GM19372 (cell line): ENCODE measurements around the gene MTREX.

ENCODE experiments used
- ATAC-seq: cut with Tn5 transposase; IDR thresholded peaks from one replicate; pipeline ENCODE4 v1.9.1; 2021; ENCODE audit warnings: mild to moderate bottlenecking, low read depth, moderate library complexity; ENCODE audit not compliant: unreplicated experiment

The MTREX gene

DNA sequence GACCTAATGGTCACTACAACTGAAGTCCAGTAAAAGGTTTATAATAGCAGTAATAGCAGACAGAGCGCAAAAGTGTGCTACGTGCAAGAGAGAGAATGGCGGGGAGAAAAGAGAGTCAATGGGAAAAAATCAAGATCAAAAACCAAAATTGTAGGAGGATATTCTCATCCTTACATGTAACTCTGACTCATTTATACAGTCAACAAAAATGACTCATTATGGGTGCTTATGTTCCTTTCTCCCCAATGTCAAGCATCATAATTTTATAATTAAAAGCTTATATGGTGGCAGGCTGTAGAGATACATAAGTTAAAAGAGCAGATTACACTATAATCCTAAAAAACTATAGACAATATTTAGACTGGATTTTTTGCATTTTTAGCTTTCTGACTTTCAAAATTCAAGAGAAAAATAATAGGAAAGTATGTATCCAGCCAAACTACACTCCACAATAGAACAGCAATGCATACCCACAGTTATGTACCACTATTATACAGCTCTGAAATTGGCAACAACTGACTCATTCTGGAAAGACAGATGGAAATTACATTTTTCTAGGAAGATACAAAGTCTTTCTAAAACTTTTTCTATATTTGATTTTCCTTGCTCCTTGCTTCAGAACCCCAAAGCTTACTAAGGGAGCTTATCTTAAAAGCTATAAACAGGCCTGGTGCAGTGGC, 148.6 kb downstream of the MTREX start:
- no peak for ATAC-seq

DNA sequence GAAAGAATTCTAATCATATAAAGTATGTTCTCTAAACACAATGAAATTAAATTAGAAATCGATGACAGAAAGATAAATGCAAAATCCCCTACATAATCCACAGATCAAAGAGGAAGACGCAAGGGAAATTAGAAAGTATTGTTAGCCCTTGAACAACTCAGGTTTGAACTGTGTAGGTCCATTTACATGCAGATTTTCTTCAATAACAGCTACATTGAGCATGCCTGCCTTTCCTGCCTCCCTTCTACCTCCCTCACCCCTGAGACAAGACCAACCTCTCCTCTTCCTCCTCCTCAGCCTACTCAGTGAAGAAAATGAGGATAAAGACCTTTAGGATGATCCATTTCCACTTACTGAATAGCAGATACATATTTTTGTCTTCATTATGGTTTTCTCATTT, 151.8 kb downstream of the MTREX start:
- no peak for ATAC-seq

DNA sequence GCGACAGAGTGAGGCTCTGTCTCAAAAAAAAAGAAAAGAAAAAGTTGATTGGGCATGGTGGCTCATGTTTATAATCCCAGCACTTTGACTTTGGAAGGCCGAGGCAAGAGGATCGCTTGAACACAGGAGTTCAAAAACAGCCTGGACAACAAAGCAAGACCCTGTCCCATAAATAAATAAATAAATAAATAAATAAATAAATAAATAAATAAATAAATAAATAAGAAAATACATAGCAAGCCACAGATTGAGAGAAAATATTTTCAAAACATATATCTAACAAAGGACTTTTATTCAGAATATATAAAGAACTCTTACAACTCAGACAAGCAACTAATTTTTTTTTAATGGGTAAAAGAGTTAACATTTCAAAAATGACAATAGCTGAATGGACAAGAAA, 155.8 kb downstream of the MTREX start:
- ATAC-seq, result no peak

DNA sequence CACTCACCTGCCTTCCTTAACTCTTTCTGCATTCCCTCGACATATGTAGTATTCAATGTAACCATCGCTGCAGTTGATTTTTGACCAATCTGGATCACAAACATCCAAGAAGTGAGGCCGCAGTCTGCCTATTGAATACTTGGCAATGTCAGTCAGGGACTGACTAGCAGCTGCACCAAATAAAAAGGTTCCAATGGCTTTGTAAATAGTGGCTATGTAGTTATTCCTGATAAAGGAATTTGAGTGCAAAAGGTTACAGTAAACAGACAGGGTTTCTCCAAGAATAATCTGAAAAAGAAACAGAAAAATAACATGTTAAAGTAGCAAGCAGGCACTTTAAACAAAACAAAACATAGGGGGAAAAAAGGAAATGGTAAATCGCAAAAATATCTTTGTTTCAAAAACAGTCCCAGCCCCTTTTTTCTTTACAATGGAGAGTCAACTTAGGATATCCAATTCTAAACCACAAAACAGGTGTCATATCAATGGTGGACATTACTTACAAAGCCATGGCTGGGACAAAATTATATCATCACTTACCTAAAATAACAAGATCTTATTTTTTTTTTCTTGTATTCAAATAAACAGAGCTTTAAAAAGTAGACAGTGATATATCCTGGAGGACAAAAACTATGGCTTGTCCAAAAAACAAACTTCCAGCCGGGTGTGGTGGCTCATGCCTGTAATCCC, 160.2 kb downstream of the MTREX start:
- ATAC-seq, result no peak

DNA sequence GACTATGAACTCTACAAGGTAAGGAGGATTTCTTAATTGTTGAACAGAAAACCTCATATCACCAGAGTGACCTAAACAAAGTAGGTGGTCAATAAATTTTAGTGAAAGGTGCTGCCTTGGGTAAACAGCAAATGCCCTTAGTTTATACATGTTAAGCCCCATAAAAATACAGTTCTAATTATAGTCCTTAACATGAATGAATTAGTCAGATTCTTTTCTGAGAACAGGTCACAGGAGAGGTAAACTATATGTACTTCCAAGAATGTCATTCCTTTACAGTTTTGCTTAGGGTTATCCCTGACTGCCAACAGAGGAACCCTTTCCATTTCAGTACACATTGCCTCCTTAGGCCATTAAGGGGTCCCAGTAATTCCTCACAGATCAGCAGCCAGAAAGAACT, 162.1 kb downstream of the MTREX start:
- no peak for ATAC-seq

DNA sequence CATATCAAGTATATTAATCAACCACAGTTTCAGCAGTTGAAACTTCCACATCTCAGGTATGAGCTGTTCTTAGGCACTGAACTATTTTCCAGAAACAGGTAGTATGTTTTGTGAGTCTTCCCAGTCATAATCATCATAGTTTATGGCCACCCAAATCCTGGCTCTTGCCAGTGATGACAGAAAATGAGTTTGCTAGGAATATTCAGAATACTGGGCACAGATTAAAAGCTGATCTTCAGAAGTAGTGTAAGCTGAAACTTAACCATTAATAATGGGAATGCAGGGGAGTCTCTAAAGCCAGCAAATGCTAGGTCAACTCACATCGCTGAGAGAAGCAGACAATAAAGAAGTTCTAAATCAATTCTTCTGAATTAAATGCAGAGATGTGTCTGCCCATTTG, 162.5 kb downstream of the MTREX start:
- ATAC-seq, result no peak

DNA sequence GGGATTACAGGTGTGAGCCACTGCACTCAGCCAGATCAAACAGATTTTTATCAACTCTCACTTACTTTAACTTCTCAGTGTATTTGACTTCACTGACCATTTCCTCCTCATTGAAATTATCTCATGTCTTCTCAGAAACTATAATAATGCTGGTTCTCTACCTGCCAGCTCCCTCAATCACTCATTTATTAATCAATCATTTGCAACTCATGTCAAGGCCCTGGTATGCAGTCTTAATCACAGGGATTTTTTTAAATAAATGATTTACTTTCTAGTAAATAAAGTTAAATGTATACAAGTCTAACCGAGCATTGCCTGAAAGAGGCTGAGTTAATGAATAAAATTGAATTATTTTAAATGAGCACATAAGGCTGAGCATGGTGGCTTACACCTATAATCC, 163.7 kb downstream of the MTREX start:
- ATAC-seq, result no peak

DNA sequence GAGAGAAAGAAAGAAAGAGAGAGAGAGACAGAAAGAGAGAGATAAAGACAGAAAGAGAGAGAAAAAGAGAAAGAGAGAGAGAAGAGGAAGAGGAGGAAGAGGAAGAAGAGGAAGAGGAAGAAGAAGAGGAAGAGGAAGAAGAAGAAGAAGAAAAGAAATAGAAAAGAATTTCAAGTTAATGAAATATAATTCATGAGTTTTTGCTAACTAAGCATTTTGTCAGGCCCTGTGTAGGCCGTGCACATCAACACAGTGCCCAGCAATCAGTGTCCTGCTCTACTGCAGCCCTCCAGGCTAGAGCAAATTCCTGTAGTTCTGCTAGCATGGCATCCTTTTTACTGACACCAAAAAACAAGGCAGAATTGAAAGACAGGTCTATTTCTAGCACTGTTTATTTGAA, 164.9 kb downstream of the MTREX start:
- no peak for ATAC-seq
